HG02970 (cell line): ENCODE results near the gene CRISPLD2.

Experiments used
- ATAC-seq: cut with Tn5 transposase; IDR thresholded peaks from one replicate; pipeline ENCODE4 v1.9.1; 2021; ENCODE audit warnings: mild to moderate bottlenecking, moderate library complexity, moderate number of reproducible peaks; ENCODE audit not compliant: unreplicated experiment, low FRiP score

The CRISPLD2 gene

DNA sequence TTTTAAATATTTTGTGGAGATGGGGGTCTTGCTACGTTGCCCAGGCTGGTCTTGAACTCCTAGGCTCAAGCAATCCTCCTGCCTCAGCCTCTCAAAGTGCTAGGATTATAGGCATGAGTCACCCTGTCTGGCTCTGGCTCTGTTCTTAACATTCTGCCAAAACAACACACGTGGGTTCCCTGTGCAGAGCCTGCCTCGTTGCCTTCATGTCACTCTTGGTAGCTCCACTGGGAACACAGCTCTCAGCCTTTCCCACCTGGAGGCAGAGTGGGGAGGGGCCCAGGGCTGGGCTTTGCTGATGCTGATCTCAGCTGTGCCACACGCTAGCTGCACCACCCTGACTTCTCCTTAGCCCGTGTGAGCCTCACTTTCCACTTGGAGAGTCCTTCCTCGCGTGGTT, 19.3 kb downstream of the CRISPLD2 start:
- no peak for ATAC-seq

DNA sequence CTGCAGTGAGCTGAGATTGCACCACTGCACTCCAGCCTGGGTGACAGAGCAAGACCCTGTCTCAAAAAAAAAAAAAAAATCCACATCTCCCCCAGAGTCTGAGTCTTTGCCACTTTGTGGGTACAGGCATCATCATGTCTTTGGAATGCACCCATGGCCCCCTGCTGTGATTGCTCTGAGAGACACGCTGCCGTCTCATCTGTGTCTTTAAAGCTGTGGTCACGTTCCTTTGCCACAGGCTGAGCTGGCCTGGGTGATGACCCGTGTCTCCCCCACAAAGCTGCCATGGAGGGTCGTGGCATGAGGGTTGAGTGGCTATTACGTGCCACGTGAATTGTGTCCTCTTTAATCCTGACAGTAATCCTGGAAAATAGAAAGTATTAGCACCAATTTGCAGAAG, 20.2 kb downstream of the CRISPLD2 start:
- ATAC-seq, result no peak

DNA sequence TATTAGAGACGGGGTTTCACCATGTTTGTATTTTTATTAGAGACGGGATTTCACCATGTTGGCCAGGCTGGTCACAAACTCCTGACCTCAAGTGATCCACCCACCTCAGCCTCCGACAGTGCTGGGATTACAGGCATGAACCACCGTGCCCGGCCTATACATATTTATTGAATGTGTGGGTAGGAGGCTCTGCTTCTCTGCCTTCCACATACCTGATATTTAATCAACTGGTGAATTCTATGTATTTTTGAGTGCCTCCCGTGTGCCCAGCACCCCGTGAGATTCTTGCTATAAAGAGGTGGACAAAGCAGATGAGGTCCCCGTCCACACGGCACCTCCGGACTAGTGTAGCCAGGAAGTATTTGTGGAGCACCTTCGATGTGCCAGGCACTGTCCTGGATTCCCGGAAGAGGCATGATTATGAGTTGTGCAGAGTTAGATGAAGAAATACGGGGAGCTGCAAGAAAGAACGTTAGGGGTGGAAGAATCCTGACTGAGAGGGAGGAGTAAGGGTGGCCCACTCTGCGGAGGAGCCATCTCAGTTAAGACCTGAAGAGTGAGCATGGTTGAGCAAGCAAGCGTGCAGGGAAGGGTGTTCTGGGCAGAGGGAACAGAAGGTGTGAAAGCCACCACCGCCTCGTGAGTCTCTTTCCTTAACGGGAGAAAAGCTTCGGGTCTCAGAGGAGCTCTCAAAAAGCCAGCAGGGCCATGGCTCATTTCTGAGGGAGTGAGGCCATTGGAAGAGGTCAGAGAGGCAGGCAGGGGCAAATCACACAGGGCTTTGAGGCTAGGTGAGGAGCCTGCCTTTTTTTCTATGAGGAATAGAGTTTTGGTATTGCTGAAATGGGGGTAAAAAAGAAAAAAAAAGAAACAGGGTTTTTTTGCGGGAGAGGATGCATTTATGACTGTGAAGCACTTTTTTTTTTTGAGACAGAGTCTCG, 21.2 kb downstream of the CRISPLD2 start:
- ATAC-seq, result no peak

DNA sequence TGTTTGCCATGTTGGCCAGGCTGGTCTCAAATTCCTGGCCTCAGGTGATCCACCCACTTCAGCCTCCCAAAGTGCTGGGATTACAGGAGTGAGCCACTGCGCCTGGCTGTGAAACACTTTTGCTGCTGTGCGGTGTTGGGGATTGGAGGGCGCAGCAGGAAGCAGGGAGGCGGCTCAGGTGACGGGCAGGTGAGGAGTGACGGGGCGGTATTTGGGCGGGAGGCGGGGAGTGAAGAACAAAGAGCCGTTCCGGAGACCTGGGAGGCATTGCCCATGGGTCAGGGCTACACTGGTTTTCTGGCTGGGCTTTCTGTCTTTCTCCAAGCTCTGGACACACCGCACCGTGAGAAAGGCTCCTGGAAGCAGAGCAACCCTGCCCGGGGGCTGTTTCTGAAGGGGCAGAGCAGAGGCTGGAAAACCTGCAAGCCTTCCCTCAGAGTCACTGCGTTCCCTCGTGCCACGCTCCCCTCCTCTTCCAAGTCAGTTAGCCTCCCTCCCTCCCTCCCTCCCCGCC, 22.1 kb downstream of the CRISPLD2 start:
- ATAC-seq, result no peak

DNA sequence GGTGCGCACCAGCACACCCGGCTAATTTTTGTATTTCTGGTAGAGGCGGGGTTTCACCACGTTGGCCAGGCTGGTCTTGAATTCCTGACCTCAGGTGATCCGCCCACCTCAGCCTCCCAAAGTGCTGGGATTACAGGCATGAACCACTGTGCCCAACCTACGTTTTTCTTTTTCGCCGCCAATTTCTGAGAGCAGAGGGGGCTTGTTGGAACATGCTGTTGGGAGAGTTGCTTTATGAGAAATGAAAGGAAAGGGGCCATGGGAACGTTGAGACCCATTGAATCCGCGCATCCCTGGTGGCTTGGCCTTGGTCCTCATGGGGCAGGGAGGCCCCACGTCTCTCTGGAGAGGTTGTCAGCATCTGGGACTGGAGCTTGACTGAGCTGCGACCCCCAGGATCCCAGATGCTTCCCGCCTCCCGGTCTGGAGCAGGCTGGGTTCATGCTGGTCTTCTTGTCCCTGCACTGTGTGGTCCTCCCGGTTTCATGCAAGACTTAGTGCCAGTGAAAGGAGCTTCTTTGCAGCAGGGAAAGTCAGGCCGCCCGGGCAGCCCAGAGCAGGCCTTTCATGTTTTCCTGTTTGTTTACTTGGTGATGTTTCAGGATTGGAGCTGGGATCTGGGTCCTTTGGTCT, 22.8 kb downstream of the CRISPLD2 start:
- no peak for ATAC-seq

DNA sequence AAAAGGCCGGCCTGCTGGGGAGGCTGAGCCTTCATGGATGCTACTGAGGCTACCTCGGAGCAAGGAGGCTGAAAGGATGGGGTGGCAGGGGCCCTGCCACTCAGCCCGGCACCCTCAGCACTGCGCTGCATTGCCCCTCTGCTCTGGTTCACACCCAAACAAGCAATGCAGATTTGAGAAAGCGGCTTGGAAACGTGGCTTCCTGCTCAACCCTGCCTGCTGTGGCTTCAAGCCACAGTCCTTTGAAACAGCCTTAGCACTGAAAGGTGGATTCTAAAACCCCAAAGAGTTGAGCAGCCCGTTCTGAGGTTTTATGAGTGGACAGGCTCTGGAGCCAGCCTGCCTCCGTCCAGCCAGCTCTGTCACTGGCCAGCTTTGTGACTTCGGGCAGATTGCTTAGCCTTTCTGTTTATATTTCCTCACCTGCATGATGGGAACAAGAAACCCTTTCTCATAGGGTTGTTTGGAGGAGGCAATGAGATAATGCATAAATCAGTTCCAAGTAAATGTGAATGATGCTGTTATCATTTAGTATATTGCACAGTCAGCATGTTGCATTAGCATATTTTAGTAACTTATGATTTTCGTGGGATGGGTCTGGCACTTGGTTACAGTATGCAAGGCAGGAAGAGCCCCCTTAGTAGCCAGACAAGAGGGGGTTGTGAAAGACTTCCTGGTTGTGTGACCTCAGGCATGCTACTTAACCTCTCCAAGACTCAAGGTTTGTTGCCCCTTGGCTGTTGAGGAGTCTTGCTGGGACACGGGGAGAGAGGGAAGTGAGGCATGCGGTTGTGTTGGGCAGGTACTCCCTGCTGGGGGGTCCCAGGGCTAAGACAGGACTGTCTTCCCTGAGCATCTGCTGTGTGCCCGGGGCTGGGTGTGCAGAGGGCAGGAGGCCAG, 23.6 kb downstream of the CRISPLD2 start:
- no peak for ATAC-seq

DNA sequence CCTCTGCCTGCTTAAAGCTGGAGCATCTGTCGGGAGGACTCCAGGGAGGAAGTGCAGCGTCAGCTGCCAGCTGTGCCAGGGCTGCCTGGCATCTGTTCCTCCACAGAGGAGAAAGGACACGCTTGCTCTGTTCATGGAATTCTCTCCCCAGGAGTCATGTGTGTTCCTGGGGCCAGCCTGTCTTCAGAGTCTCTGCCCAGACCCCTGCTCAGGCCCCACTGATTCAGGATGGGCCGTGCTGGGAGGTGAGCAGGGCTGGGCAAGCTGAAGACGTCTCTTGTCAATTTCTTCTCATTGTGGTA, 24.2 kb downstream of the CRISPLD2 start:
- no peak for ATAC-seq

DNA sequence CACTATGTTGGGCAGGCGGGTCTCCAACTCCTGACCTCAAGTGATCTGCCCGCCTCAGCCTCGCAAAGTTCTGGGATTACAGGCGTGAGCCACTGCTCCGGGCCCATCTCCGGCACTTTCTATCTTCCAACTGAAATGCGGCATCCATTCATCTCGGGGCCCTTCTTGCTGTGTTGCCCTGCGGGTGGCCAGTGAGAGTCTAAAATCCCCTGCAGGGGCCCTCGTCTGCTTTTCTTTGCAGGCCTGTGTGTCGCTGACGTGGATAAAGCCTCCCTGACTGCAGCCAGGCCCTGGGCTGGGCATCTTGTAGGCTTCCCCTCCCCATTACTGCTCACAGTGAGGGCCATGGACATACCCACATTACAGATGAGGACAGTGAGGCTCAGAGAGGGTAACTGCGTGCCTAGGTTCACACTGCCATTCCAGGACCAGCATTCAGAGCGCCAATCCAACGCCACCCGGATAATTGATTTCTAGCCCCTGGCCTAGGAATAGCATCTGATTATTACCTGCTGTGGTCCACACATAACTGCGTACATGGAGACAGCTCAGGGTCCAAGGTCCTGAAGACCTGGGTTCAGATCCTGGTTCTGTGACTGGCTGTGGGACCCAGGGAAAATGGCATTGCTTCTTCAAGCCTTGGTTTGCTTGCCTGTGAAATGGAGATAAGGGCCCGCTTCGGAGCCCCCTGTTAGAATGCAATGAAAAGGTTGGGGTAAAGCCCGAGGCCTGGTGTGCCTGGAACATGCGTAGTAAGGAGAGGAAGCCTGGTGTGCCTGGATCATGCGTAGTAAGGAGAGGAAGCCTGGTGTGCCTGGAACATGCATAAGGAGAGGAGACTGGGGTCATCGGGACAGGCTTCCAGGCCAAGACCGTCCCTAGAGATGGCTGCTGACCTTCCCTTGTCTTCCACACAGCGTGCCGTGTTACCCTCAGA, 25.0 kb downstream of the CRISPLD2 start:
- no peak for ATAC-seq

DNA sequence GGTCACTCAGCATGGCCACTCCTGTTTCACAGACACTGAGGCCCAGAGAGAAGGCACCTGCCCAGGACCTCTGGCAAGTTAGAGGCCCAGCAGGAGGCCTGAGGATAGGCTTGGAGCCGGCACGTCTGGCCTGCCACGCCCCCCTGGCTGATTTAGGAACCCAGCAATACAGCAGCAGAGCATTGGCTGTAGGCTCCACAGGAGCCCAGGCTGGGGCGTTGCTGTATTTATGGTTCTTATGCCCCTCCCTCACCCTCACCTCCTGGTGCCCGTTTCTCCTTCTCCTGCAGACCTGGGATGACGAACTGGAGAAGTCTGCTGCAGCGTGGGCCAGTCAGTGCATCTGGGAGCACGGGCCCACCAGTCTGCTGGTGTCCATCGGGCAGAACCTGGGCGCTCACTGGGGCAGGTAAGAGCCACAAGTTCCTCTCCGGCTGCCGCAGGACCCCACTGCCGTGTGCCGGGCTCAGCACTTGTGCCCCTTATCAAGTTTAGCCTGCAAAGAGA, 25.8 kb downstream of the CRISPLD2 start:
- ATAC-seq, result no peak

DNA sequence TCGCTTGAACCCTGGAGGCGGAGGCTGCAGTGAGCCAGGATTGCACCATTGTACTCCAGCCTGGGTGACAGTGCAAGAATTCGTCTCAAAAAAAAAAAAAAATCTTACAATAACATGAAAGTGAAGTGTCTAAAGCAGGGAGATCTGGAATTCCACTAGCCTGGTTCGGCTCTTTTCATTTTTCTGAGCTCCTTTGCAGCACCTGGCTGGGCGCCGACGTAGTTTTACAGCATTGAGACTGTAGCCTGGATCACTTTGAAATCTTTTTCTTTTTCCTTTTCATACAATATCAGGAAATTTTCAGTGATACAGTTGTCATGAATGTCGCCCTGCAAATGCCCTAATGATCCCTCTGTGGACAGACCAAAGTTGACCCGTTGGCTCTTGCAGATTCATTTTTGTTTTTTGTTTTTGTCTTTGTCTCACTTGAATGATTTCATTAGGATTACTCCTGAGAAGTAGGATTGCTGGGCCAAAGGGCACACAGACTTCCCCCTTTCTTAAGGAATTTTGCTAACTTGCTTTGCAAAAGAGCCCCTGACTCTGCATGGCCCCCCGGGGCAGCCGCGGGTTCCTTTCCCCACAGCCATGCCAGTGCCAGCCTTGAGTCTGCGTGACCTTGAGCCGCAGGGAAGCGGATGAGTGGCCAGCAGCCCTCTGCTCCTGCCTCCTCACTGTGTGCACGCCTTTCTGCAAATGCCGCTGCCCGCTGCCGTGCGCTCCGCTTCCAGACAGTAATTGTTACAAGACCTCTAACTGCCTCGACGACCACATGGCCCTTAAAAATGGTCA, 28.0 kb downstream of the CRISPLD2 start:
- no peak for ATAC-seq

DNA sequence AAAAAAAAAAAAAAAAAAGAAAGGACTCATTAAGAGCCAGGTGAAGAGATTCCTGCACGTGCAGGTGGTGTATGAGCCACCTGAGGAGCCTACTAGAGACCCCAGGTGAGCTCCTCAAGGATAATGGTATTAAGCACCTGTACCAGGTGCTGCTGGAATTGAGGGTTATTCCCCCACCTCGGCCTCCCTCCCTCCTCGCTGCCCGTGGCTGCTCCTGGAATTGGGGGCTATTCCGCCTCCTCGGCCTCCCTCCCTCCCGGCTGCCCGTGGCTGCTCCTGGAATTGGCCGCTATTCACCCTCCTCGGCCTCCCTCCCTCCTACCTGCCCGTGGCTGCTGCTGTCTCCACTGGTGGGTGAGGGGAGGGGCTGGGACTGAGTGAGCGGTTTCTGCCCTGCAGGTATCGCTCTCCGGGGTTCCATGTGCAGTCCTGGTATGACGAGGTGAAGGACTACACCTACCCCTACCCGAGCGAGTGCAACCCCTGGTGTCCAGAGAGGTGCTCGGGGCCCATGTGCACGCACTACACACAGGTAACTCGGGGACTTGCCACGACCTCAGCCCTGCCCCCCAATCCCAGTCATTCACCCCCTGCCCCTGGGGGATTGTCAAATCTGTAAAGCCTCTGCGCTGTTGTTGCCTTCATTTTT, 29.3 kb downstream of the CRISPLD2 start:
- ATAC-seq, result no peak

DNA sequence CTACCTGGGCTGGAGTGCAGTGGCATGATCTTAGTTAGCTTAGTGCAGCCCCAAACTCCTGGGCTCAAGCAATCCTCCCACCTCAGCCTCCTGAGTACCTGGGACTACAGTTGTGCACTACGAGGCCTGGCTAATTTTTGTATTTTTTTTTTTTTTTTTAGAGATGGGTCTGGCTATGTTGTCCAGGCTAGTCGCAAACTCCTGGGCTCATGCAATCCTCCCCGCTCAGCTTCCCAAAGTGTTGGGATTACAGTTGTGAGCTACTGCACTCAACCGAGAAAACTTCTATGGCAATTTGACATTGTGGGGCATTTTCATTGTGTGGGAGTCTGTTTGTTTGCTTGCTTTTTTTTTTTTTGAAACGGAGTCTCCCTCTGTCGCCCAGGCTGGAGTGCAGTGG, 30.0 kb downstream of the CRISPLD2 start:
- ATAC-seq, result no peak

DNA sequence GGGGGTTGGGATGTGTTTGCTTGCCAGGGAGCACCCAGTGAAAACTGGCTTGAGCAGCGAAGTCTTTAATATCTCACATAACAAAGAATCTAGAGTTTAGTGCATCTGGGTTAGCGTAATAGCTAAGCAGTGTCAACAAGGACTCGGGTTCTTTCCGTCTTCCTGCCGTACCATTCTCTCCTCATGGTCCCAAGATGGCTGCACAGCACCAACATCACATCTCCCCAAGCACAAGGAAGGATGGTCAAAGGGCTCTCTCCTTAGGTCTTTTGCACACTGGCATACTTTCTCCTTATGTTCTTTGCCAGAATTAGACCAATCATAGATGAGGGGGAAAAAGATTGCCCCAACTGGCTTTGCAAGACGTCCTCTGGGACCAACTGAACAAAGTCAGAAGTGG, 30.9 kb downstream of the CRISPLD2 start:
- ATAC-seq, result no peak

DNA sequence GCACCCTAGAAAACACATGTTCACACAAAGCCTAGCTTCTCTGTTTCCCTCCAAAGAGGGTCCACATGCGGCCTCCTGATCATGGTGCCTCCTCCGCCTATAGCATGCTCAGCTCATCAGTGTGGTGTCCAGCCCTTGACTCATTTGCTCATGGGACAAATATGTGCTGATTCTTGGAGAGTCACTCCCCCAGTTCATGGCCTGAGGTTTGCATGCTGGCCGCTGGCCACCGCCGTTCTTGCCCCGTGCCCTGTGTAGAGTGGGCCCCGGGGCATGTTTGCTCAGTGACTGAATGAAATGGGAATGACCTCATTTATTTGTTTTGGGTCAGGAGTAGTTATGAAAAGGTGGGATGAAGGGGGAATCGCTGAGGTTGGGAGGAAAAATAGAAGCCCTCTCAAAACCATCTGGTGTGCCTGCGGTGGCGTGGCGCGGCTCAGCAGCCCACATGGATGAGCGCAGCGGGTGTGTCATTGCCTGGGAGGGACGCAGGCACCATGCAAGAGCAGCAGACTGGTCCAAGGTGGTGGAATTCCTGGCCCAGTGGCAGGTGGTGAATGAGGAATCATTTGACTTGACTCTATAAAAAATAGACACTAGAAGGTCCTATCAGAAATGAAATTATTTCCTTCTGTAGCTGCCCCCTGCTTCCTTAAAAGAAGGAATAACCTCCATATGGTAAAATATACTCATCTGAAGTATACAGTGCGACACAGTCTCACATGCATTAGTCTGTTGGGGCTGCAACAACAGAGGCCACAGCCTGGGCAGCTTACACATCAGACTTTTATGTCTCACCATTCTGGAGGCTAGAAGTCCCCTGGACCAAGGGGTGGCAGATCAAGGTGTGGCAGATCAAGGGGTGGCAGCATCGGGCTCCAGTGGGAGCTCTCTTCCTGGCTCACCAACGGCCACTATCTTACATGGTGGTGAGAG, 31.7 kb downstream of the CRISPLD2 start:
- no peak for ATAC-seq

DNA sequence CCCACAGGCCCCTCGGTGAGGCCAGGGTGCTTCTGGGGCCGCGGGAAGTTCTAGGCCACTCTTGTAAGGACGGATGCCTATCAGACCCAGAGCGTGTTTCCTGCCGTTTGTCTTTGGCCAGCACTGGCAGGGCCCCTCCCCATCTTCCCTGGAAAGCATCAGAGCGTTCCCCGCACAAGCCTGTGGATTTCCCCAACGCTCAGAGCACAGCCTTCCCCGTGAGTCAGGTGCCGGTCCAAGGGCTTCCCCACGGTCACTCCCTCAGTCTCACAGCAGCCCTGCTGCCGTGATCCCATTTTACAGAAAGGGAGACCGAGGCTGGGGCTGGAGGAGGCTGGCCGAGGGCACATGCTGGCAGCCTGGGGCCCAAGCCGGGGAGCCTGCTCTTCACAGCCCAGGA, 33.7 kb downstream of the CRISPLD2 start:
- ATAC-seq, result no peak

DNA sequence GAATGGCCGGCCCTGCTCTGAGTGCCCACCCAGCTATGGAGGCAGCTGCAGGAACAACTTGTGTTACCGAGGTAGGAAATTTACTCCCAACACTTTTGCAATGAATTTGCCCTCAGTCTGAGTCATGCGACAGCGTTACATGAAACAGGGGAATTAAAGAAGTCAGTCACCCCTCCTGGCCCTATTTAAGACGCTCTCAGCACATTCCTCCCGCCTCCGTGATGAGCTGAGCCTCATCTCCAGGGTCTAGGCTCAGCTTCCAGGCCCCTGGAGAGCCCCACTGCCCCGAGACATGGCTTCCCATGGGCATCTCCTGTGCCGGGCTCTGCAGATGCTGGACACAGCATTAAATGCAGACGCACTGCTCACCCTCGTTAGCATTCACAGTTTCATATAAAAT, 35.0 kb downstream of the CRISPLD2 start:
- no peak for ATAC-seq
